ENCODE measurements around the gene ZRANB1.
A peak's percentile ranks its signal among the peaks of the same experiment; 100 is the strongest.
"Not testable (repeated sequence)": the region's sequence is repeated elsewhere in the genome, so short reads cannot be mapped to it uniquely, and the experiment has no call there.

Gene ZRANB1

GRCh38 chr10:124941823-124942222 is at the start of gene ZRANB1:
Gene ZRANB1 (plus strand): TSS chr10:124942123. CDS start chr10:124942494, 371 bp downstream.
- DNase-seq: no peak

GRCh38 chr10:124892905-124893304 is 49.0 kb upstream of the ZRANB1 start:
- DNase-seq: no peak

DNA sequence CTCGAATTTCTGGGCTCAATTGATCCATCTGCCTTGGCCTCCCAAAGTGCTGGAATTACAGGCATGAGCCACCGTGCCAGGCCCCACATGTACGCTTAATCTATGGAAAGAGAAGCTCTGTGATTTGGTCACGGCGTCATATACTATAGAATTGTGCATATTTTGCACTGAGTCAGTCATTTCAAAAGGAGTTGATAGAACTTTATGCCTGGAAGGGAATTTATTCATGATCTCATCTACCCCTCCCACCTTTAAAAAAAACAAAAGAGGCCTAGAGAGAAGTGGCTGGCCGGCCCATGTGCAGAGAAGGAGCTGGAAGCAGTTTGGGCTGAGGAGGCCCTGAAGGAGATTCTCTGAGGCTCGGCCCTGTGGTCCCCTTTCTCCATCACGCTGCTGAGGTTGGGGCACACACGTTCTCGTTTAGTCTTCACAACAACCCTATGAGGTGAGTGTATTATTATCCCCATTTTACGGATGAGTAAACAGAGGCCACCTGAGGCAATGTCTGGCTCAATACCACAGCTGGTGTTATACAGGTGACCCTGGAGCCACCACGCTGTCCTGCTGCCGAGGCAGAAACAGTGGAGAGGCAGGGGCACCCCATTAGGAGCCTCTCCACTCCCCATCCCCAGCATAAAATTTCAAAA is 47.2 kb upstream of the ZRANB1 start:
- DNase-seq: no peak

DNA sequence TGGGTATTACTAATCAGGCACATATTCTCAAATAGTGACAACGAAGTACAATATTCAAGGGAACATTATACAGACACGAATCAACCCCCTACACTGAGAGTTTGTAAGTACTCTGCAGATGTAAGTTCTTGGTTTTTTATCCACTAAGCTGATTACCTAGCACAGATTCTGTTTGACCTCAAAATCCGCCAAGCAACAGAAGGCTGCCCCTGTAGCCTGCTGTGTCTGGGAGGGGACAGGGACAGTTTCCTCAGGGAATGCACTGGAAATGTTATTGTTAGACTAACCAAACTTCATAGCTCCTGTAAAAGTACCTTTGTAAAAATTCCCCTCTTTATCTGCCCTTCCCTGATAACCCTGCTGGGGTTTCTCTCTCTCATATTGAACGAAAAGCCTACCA is 45.2 kb upstream of the ZRANB1 start:
- DNase-seq: no peak

GRCh38 chr10:124898471-124898870 is 43.5 kb upstream of the ZRANB1 start:
- DNase-seq: no peak

DNA sequence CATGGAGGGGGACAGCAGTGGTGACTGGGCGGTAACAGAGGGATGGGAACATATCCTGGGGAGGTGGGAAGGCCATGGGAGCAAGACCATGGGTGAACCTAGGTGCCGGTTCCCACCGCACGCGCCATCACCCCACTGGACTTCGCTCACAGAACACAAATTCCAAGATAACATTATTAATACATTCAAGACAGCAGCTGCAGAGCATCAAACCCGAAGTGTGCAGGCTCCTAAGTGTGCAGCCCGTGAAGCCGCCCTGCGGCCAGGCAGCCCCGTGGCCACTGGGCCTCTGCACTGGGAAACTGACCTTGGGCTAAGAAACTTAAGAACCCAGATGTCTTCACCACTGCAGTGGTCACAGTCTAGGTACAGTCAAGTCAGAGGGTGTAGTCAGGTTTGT is 42.8 kb upstream of the ZRANB1 start:
- no peak for DNase-seq

DNA sequence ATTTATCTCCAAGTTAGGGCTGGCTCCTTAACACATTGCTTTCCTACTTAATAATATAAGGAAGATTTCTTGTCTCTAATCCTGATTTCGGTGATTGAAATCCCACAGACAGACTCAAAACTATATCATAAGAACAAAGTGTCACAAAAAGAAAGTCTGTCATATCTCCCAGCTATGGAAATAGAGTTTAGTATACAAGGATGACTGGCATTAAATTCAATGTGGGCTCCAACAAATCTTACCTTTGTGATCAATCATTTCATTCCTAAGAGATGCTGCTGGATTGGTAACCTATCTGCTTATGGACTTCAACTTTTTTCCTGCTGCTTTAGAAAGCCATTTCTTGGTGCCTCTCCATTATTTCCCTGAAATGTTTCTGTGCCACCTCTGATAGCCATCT is 39.5 kb upstream of the ZRANB1 start:
- DNase-seq: no peak

DNA sequence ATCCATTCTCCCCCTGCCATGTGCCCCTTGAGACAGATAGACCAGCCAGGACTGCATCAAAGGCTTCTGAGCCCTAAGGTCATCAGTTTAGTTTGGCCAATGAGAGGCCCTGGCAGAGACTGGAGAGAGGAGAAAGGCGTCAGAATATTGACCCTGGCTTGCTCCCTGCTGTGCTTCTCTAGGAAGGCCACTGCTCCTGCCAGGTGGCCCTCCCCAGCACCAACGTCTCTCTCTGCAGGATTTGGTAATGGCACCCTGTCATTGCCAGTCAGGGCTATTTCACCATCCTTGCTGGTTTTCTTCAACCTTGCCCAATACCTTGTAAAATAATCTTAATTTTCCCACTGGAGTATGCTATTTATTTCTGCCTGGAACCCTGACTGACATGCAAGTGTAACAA is 38.8 kb upstream of the ZRANB1 start:
- DNase-seq: no peak

DNA sequence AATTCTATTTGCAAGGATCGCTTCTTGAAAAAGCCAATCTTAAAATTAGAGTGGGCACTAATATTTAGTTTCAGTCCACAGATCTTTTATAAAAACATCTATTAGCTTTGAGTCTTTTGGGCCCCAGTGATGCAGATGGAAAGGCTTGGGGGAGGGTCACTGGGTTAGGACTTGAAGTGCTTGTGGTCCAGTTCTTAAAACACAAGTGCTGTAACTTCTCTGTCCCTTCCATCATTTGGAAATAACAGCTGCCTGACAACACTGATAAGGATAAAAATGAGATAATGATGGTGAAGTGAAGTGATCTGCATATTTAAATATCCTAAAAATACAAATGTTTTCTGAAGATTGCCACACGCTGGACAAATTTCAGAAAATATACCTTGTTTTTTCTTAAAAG is 37.1 kb upstream of the ZRANB1 start:
- no peak for DNase-seq

DNA sequence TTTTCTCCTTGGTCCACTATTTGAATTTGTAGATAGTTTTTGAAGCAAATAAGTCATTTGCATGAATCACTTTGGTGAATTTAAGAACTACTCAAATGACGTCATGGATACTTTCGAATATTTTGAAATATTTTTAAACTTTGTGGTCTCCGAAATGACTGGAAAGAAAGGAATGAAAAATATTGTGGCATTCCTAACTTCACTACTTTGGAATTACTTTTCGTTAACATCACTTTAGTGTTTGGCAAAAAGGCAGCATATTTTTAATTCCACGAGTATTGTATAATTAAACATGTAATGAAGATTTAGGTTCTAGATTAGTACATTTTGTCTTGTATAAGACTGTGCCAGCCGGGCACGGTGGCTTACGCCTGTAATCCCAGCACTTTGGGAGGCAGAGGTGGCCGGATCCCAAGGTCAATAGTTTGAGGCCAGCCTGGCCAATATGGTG is 35.3 kb upstream of the ZRANB1 start:
- DNase-seq: no peak

DNA sequence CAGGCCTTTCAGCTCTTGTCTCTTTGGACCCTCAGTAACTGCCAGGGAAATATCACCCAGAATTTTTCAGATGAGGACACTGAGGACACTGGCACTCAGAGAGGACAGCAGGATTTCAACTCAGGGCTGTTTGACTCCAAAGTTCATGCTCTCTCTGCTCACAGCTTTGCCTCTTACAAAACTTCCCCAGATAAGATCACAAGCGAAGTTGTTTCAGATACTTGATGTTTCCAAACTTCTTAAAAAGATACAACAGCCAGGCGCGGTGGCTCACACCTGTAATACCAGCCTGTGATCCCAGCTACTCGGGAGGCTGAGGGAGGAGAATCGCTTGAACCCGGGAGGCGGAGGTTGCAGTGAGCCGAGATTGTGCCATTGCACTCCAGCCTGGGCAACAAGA is 32.4 kb upstream of the ZRANB1 start:
- DNase-seq: no peak

DNA sequence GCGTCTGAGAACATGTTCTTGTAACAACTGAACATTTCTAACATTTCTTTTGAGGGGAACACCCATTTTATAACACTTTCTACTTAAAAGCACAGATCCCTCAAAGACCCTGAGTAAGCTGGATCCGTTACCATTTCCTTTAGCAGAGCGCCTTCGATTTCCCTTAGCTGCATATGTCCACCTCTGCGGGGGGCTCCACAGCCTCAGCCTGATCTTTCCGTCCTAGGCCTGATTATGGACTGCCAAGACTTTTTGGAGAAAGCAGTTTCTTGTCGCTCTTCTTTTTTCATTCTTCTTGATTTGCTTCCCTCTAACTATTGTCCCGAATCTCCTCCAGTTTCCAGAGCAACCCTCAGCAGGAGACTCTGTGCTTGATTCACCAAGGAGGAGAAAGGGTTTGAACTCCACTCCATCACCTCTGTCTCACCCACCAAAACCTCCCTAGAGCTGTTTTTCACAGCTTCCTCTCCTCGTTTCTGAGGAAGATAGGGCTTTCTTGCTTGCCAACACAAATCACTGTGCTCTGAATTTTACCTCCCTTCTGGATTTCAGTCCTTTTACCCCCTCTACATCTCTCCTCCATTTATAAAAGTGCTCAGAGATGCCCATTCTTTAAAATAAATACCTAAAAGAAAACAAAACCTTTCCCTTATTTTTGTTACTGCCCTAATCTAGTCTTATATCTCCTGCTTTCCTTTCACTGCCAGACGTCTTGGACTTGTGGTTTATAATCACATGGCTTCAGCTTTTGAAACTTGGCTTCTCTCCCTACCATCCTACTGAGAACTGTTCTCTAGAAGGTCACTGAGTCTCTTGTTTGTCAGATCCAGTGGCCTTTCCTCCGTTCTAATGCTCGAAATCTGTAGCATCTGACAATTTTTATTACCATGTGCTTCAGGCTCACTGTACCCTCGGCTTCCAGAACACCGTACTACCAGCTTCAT is 30.5 kb upstream of the ZRANB1 start:
- DNase-seq: peak; percentile 58 to 61

- DNase-seq: no peak
Observed at GRCh38 chr10:124912101-124912886, 29.6 kb upstream of the ZRANB1 start.

DNA sequence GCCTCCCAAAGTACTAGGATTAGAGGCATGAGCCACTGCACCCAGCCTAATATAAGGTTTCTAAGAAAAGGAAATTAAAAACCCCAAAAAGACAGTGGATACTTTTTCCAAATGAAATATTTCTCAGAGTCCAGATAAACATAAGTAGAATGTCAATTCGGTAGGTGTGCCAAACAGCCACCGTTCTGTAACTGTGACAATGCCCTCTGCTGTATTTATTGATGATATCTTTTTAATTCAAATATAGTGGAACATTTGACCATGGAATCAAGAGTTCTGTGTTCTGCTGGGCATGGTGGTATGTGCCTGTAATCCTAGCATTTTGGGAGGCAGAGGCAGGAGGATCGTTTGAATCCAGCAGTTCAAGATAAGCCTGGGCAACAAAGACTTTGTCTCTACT is 28.8 kb upstream of the ZRANB1 start:
- DNase-seq: no peak

DNA sequence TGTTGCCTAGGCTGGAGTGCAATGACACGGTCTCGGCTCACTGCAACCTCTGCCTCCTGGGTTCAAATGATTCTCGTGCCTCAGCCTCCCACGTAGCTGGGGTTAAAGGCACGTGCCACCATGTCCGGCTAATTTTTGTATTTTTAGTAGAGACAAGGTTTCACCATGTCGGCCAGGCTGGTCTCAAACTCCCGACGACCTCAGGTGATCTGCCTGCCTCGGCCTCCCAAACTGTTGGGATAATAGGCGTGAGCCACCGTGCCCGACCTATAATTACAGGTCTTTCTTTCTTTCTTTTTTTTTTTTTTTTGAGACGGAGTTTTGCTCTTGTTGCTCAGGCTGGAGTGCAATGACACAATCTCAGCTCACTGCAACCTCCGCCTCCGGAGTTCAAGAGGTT is 27.5 kb upstream of the ZRANB1 start:
- not testable (repeated sequence) for DNase-seq

DNA sequence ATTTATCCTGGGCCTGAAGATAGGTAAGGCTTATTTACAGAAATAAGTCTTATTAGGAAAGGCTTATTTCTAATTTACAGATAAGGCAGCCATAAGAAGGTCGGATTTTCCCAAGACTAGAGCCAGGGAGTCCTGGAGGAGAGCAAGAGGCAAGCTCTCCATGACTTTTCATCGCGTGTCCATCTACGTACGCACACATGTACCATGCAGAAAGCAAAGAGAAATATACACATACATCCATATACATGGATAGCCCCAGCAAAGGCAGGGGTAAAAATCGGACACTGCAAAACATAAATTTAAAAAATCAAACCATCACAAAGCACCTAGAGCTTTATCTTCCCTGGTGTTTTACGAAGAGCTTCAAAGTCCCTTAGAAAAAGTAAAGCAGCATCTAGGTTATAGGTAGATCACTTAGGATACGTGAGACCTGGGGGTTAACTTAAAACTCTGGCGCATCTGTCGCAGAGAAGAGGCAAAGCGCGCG is 25.8 kb upstream of the ZRANB1 start:
- DNase-seq: peak in 1 of 2 experiments; percentile 69

- DNase-seq: peak; percentile 98 to 99
Observed at GRCh38 chr10:124916585-124917427, 25.1 kb upstream of the ZRANB1 start.

DNA sequence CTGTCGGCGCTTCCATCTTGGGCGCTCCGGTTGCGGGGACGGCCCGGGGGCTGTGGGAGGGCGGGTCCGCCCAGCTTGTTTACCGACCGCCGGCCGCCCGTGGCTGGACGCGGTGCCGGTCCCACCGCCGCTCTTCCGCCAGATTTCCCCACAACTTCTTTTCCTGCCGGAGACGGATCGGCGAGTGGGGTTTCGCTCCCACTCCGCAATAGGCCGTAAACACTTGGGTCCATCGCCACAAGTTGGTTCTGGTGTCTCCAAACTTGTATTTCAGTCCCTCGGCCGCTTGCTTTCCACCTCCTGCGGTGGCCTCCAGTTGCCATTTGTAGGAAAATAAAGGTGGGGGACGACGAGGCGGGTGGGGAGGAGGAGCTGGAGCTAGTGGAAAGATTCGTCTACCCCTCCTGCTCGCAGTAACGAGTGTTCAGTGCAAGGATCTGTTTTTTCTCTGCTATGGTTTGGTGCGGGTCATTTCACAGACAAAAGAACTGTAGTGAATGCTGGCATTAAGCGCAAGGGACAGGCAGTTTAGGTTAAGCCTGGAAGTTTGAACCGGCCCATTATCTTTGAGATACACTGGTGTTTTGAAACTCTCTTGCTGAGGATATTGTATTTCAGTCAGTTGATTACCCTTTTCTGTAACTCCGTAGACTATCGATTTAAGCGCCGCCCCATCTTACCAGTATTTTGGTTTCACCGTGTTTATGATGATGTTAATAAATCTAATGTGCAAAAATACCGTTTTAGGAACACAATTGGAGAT is 24.3 kb upstream of the ZRANB1 start:
- DNase-seq: peak; percentile 75 to 82

DNA sequence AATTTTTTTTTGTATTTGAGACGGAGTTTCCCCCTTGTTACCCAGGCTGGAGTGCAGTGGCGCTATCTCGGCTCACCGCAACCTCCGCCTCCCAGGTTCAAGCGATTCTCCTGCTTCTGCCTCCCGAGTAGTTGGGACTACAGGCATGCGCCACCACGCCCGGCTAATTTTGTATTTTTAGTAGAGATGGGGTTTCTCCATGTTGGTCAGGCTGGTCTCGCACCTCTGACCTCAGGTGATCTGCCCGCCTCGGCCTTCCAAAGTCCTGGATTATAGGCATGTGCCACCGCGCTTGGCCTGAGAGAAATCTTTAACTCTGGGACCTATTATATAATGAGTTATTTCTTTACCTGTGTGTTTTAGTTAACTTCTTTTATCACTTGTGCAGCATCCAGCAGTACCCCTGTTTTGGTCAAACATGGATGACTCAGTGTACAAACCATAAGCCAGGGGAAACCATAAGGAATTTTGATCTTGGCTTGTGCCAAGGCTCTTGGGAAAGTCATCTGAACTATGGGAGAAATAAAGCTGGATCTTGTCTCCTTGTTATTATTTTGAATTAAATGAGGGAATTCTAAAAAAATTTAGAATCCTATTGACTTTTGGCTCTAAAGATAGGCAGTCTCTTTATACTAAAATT is 23.6 kb upstream of the ZRANB1 start:
- DNase-seq: no peak

DNA sequence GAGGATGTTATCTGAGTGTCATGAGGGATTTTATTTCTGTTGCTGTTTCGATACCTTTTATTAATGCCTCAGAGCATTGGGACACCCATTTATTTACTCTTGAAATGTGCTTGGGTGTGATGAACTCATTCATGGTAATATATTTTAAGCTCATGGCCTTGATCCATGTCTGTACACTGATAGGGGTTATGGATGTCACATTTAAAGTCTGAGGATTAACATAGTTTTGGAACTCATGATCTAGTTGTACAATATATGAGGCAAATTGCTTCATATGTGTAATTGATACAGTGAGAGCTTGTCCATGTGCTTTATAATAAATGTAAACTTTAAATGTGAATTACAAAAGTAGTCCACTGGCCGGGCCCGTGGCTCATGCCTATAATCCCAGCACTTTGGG is 23.0 kb upstream of the ZRANB1 start:
- no peak for DNase-seq

DNA sequence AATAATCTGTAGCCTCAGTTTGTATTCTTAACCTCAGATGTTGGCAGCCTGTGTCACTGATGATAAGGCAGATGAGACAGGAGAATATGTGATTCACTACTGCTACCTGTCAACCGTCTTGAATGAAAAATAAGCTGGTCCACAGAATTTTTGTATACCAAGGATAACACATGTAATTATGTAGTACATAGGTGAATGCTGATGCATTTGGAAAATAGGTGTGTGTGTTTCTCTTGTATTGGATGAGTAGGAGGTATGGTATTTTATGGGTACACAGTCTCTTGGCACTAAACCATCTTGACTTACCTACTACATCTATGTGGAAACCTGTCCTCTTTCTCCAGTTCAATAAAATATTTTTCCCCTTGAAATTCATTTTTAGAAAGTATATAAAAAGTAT is 20.7 kb upstream of the ZRANB1 start:
- no peak for DNase-seq
